HEK293T (cell line): Measurements from ENCODE around the gene REXO1.

Experiments
- CTCF ChIA-PET: fragments of 350-600 bp; formaldehyde crosslinking; extraction: SDS; loops from one replicate; lab custom pipeline; 2021; ENCODE audit warnings: antibody characterized with exemption, inconsistent platforms; lab: Yijun Ruan, JAX
- POLR2A ChIA-PET: fragments of 350-600 bp; formaldehyde crosslinking; extraction: SDS; loops from one replicate; lab custom pipeline; 2020; ENCODE audit warnings: antibody characterized with exemption, inconsistent platforms; lab: Yijun Ruan, JAX
- DNase-seq: peaks from one replicate; pipeline ENCODE4 v3.0.0; 2012; ENCODE audit warnings: mixed read lengths; ENCODE audit errors: extremely low spot score
- ARNT ChIP-seq: fragments of 450-650 bp; IDR thresholded peaks from 2 replicates; pipeline ENCODE4 v1.6.1; 2017; ENCODE audit warnings: mild to moderate bottlenecking
- BHLHE40 ChIP-seq: fragments of 450-650 bp; IDR thresholded peaks from 2 replicates; pipeline ENCODE4 v1.6.1; 2016; ENCODE audit warnings: mild to moderate bottlenecking, moderate library complexity, borderline replicate concordance
- CTBP1 ChIP-seq: fragments of 450-650 bp; IDR thresholded peaks from 2 replicates; pipeline ENCODE4 v1.6.1; 2016; ENCODE audit warnings: borderline replicate concordance
- ELF4 ChIP-seq: fragments of 450-650 bp; IDR thresholded peaks from 2 replicates; pipeline ENCODE4 v1.6.1; 2017; ENCODE audit warnings: antibody characterized with exemption
- FOXA1 ChIP-seq: fragments of 450-650 bp; IDR thresholded peaks from 2 replicates; pipeline ENCODE4 v1.6.1; 2016; ENCODE audit warnings: mild to moderate bottlenecking
- FOXK2 ChIP-seq: fragments of 450-650 bp; IDR thresholded peaks from 2 replicates; pipeline ENCODE4 v1.6.1; 2016; ENCODE audit warnings: mild to moderate bottlenecking
- FOXM1 ChIP-seq: fragments of 450-650 bp; IDR thresholded peaks from 2 replicates; pipeline ENCODE4 v1.6.1; 2017; ENCODE audit warnings: mild to moderate bottlenecking, borderline replicate concordance
- HDGF ChIP-seq: fragments of 450-650 bp; IDR thresholded peaks from 2 replicates; pipeline ENCODE4 v1.6.1; 2017; ENCODE audit warnings: antibody characterized with exemption, borderline replicate concordance
- L3MBTL2 ChIP-seq: fragments of 450-650 bp; conservative IDR thresholded peaks from 2 replicates; pipeline ENCODE4 v1.6.1; 2016; ENCODE audit warnings: mild to moderate bottlenecking
- LEF1 ChIP-seq: fragments of 450-650 bp; IDR thresholded peaks from 2 replicates; pipeline ENCODE4 v1.6.1; 2017; ENCODE audit warnings: mild to moderate bottlenecking, borderline replicate concordance
- NFRKB ChIP-seq: fragments of 450-650 bp; IDR thresholded peaks from 2 replicates; pipeline ENCODE4 v1.6.1; 2016; ENCODE audit warnings: mild to moderate bottlenecking, moderate library complexity
- SP1 ChIP-seq: fragments of 450-650 bp; IDR thresholded peaks from 2 replicates; pipeline ENCODE4 v1.6.1; 2017
- SUZ12 ChIP-seq: fragments of 450-650 bp; IDR thresholded peaks from 2 replicates; pipeline ENCODE4 v1.6.1; 2016; ENCODE audit warnings: mild to moderate bottlenecking
- TARDBP ChIP-seq: fragments of 450-650 bp; IDR thresholded peaks from 2 replicates; pipeline ENCODE4 v1.6.1; 2016
- ZNF384 ChIP-seq: fragments of 450-650 bp; IDR thresholded peaks from 2 replicates; pipeline ENCODE4 v1.6.1; 2016
- TF ChIP-seq, protein P1 (sequence below): fragments of 450-650 bp; IDR thresholded peaks from 2 replicates; pipeline ENCODE4 v1.6.1; 2016

The REXO1 gene

DNA sequence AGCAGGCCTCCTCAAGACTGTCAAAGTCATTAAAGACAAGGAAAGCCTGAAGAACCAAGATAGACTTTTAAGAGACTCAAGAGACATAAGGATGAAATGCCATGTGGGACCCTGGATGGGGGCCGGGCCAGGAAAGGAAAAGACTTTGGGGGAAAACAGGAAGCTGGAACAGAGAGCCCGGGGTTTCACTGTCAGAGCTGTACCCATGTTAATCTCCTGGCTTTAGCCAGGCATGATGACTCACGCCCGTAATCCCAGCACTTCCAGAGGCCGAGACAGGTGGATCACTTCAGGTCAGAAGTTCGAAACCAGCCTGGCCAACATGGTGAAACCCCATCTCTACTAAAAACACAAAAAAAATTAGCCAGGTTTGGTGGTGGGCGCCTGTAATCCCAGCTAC, 20.7 kb upstream of the REXO1 start:
- CTCF ChIA-PET, result interaction anchor here (0.9 kb wide), 1 partner anchor 61 kb away, joined by 3 read pairs; no protein-coding TSS in a partner anchor
- TF ChIP-seq, protein P1, sequence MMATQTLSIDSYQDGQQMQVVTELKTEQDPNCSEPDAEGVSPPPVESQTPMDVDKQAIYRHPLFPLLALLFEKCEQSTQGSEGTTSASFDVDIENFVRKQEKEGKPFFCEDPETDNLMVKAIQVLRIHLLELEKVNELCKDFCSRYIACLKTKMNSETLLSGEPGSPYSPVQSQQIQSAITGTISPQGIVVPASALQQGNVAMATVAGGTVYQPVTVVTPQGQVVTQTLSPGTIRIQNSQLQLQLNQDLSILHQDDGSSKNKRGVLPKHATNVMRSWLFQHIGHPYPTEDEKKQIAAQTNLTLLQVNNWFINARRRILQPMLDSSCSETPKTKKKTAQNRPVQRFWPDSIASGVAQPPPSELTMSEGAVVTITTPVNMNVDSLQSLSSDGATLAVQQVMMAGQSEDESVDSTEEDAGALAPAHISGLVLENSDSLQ, result no peak
- no peak for TF ChIP-seq LEF1
- no peak for TF ChIP-seq FOXA1
- no peak for DNase-seq
- POLR2A ChIA-PET, result no interaction called here

DNA sequence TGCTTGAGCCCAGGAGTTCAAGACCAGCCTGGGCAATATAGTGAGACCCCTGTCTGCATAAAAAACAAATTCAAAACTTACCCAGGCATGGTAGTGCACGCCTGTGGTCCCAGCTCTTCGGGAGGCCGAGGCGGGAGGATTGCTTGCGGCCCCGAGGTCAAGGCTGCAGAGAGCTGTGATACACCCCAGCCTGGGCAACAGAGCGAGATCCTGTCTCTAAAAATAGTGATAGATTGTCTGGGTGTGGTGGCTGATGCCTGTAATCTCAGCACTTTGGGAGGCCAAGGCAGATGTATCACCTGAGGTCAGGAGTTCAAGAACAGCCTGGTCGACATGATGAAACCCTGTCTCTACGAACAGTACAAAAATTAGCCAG, 19.1 kb upstream of the REXO1 start:
- POLR2A ChIA-PET, result interaction anchor here (1.2 kb wide), 1 partner anchor 9 kb away, joined by 3 read pairs; no protein-coding TSS in a partner anchor
- no peak for DNase-seq
- TF ChIP-seq HDGF, result no peak
- no peak for TF ChIP-seq FOXA1
- no peak for TF ChIP-seq SUZ12
- no peak for TF ChIP-seq ZNF384
- TF ChIP-seq SP1, result no peak
- no peak for TF ChIP-seq ARNT
- no peak for TF ChIP-seq CTBP1
- TF ChIP-seq TARDBP, result no peak
- TF ChIP-seq FOXK2, result no peak
- TF ChIP-seq, protein P1, result no peak
- no peak for TF ChIP-seq FOXM1
- no peak for TF ChIP-seq NFRKB
- TF ChIP-seq BHLHE40, result no peak
- no peak for TF ChIP-seq L3MBTL2
- TF ChIP-seq ELF4, result no peak
- no peak for TF ChIP-seq LEF1
- CTCF ChIA-PET, result no interaction called here

DNA sequence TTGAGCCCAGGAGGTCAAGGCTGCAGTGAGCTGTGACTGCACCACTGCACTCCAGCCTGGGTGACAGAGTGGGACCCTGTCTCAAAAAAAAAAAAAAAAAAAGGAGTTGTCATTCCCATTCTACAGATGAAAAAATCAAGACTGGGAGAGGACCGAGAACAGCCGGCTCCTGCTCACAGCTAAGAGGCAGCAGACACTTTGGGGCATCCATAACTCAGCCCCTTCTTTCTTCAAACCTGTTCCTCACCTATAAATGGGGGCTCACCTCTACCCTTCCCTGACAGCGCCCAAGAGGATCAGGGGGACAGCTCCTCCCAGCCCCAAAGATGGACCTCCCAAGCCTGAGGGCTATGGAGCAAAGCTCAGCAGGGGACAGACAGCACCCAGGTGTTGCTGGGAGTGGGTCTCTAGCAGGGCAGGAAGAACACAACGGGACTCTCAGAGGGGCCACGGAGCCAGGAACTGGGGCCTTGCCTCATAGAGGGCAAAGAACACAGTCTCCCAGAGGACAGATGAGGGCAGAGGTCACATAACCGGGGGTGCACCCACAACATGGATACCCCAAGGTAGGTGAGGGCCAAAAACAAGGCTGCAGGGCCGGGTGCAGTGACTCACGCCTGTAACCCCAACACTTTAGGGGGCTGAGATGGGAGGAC, 18.5 kb upstream of the REXO1 start:
- TF ChIP-seq HDGF (no peak), NFRKB (no peak), FOXM1 (no peak), TARDBP (no peak), FOXK2 (no peak), ZNF384 (no peak), L3MBTL2 (no peak), ARNT (no peak)
- TF ChIP-seq, protein P1, result no peak
- DNase-seq, result no peak
- POLR2A ChIA-PET, result interaction anchor here (1.2 to 1.5 kb wide), 2 partner anchors 9 to 10 kb away, joined by 3 to 4 read pairs; no protein-coding TSS in a partner anchor
- CTCF ChIA-PET, result interaction anchor here (0.6 kb wide), 1 partner anchor 61 kb away, joined by 3 read pairs; no protein-coding TSS in a partner anchor

DNA sequence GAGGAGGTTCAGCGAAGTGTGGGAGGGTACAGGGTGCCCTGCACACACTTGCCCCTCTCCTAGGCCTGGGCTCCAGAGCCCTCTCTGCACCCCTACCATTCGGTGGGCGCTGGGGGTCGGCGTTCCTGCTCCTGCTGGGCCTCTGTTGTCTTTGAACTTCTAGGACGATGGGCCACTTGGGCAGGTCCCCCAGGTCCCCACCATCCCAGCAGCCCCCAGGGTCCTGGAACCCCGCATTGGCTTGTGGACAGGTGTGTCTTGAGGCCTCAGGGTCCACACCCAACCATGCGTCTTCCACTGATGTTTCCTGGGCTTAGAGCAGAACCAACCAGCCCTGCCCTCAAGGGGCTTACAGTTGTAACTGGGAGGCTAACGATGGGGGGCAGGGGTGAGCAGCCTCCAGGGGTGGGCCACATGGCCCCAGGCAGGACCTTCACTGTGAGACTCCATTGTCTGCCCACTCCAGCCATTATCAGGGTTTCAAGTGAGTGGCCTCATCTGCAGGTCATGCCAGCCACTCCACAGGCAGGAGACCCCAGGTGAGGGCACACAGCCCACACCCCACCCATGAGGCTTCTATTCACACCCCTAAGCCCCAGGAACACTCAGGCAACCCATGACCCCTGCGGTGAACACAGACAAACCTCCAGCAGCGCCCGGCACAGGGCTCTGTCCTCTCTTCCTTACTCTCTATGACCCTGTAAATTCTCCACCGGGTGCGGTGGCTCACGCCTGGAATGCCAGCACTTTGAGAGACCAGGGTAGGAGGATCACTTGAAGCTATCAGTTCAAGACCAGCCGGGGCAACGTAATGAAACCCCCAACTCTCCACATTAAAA, 17.1 kb upstream of the REXO1 start:
- DNase-seq, result no peak
- POLR2A ChIA-PET, result interaction anchor here (1.4 to 1.6 kb wide), 4 partner anchors 10 to 32 kb away, joined by 4 to 17 read pairs (median 6); no protein-coding TSS in a partner anchor
- CTCF ChIA-PET, result interaction anchor here (0.6 to 1.4 kb wide), 2 partner anchors 27 to 39 kb away, joined by 4 to 5 read pairs; no protein-coding TSS in a partner anchor
- TF ChIP-seq FOXM1 (no peak), BHLHE40 (no peak), NFRKB (no peak), L3MBTL2 (no peak), CTBP1 (no peak), SP1 (no peak), ELF4 (no peak), LEF1 (no peak), ARNT (no peak), FOXK2 (no peak), HDGF (no peak)
- TF ChIP-seq, protein P1, result no peak

DNA sequence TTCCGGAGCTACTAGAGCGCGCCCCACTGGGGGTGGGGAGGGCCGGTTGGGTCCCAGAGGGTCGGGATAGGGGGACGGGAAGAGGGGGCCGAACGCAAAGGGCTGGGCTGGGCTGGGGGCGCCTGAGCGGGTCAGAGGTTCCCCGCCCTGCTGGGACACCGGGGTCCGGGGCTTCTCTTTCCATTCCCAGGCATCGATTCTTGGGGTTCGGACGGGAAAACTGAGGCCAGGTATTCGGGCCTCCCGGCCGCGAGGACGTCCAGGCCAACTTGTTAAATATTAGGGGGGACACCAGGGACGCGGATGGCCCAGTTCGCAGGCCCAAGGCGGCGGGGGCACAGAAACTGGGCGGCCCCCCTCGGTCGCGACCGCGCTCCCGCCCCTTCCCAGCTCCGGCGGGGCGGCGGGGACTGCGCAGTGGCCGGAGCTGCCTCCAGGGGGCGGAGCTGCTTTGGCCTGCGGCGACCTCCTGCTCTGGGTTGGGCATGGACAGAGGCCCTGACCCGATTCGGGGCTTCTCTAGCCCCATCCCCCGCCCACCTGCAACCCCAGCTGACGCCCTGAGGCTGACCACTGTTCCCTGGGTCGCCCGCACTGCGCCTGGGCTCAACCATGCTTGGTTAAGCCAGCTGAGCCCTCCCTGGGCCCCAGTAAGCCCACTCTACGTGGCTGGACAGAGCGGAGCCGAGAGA, 16.3 kb upstream of the REXO1 start:
- DNase-seq, result peak; percentile 65
- ChIA-PET POLR2A (interaction anchor here (1.4 to 1.6 kb wide), 3 partner anchors 11 to 32 kb away, joined by 6 to 17 read pairs (median 7); no protein-coding TSS in a partner anchor), CTCF (interaction anchor here (1.4 kb wide), 1 partner anchor 27 kb away, joined by 4 read pairs; no protein-coding TSS in a partner anchor)
- TF ChIP-seq TARDBP, result no peak
- no peak for TF ChIP-seq SUZ12
- no peak for TF ChIP-seq FOXK2
- TF ChIP-seq ZNF384, result no peak
- TF ChIP-seq LEF1, result peak; percentile 65; the same call in 1 of the 2 replicates
- TF ChIP-seq FOXA1, result no peak
- no peak for TF ChIP-seq SP1
- peak; percentile 29; the same call in 1 of the 2 replicates for TF ChIP-seq FOXM1
- TF ChIP-seq CTBP1, result no peak
- no peak for TF ChIP-seq ARNT
- TF ChIP-seq L3MBTL2, result 0 out of 2 replicates have a peak, but pooled peaks have one; percentile 4
- TF ChIP-seq BHLHE40, result no peak
- TF ChIP-seq, protein P1, result no peak
- TF ChIP-seq HDGF, result peak; percentile 97; the same call in 1 of the 2 replicates
